Neural crest cell (in vitro differentiated cells): ENCODE results near the gene COX10. TPM values are rescaled to one million over a fixed set of nuclear protein-coding genes. Genes with fewer than 3 reads are reported as not detected.
"Not testable (repeated sequence)": the region's sequence is repeated elsewhere in the genome, so short reads cannot be mapped to it uniquely, and the experiment has no call there.

Experiments used
- DNase-seq: peaks from one replicate; pipeline ENCODE4 v3.0.0; 2021; ENCODE audit warnings: low read depth, mixed read lengths, low spot score
- H3K27ac Mint-ChIP-seq: one replicate; pipeline ENCODE4 v1.8.0; 2021; ENCODE audit warnings: mild to moderate bottlenecking, mixed read lengths; ENCODE audit not compliant: unreplicated experiment
- H3K27me3 Mint-ChIP-seq: 2 replicates; pipeline ENCODE4 v1.8.0; 2021; ENCODE audit warnings: low read depth, mild to moderate bottlenecking, mixed read lengths
- H3K36me3 Mint-ChIP-seq: 2 replicates; pipeline ENCODE4 v1.8.0; 2021; ENCODE audit warnings: low read depth, mild to moderate bottlenecking, mixed read lengths
- H3K4me1 Mint-ChIP-seq: 2 replicates; pipeline ENCODE4 v1.8.0; 2021; ENCODE audit warnings: mixed read lengths
- H3K4me3 Mint-ChIP-seq: one replicate; pipeline ENCODE4 v1.8.0; 2021; ENCODE audit warnings: mild to moderate bottlenecking, mixed read lengths
- H3K9me3 Mint-ChIP-seq: 2 replicates; pipeline ENCODE4 v1.8.0; 2021; ENCODE audit warnings: mixed read lengths
- total RNA-seq: library from RNA; stranded (reverse); gene quantifications from 2 replicates; pipeline ENCODE4 v1.2.1, GENCODE V29; 2021
- TF ChIP-seq, protein P1 (sequence below): fragments of 200-600 bp; sonication (generic); conservative IDR thresholded peaks from 2 replicates; pipeline ENCODE4 v1.5.0; 2021; ENCODE audit warnings: antibody characterized with exemption, mild to moderate bottlenecking

The COX10 gene
- total RNA-seq, 1 donor from 2014 or later = 19.3 TPM

DNA sequence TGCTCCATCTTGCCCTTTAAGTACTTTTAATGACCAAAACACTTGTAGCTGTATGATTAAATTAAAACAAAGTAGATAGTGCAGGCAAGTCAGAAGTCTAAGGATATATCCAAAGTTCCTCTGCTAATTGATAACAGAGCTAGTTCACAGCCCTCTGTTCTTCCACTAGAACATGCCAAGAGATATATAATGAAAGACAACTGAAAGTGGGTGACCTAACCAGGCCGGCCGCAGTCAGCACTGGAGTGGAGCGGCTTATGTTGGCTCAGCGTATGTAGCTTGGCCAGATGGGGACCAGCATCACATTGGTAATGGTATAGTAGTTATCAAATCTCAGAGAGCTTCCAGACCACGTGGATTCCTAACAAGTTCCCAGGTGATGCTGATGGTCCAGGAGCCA is 115.2 kb downstream of the COX10 start:
- DNase-seq, H3K27me3 Mint-ChIP-seq, H3K4me1 Mint-ChIP-seq, H3K4me3 Mint-ChIP-seq, H3K9me3 Mint-ChIP-seq, H3K36me3 Mint-ChIP-seq, H3K27ac Mint-ChIP-seq: not testable (repeated sequence)

DNA sequence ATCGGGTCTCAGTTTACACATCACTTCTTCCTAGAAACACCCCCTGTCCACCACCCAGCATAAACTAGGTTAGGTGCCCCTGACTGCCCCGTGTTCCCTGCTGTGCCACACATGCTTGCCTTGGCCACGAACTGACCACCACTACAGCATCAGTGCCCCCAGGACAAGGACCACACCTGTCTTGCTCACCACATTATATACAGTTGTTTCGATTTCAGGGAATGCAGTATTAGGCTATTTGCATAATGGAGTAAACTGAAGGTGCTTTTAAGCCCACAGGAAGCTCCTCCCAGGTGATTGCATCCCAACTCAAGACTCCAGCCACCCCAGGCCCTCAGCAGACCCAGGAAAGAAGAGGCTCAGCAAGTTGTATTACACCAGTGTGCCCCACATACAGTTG is 117.1 kb downstream of the COX10 start:
- H3K27ac Mint-ChIP-seq, H3K9me3 Mint-ChIP-seq, H3K4me1 Mint-ChIP-seq, H3K4me3 Mint-ChIP-seq, H3K36me3 Mint-ChIP-seq, H3K27me3 Mint-ChIP-seq, DNase-seq: not testable (repeated sequence)

DNA sequence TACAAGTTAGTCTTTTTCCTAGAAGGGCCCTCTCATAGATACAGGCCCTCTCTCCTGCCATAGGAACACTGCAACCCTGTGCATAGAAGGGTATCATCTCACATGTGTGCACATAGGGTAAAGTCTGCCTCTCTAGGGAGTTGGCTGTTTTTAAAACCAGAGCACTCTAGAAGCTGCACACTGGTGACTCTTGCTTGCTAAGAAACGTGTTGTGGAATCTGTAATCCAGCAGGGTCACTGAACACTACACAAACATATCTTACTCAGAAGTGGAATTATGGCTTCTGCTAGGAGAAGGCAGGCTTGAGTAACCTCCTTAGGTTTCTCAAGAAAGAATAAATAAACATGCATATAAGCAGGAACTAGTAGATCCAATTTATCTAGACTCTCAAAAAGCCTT is 121.5 kb downstream of the COX10 start:
- H3K36me3 Mint-ChIP-seq, H3K9me3 Mint-ChIP-seq, H3K27me3 Mint-ChIP-seq, H3K4me3 Mint-ChIP-seq, DNase-seq, H3K27ac Mint-ChIP-seq, H3K4me1 Mint-ChIP-seq: not testable (repeated sequence)

DNA sequence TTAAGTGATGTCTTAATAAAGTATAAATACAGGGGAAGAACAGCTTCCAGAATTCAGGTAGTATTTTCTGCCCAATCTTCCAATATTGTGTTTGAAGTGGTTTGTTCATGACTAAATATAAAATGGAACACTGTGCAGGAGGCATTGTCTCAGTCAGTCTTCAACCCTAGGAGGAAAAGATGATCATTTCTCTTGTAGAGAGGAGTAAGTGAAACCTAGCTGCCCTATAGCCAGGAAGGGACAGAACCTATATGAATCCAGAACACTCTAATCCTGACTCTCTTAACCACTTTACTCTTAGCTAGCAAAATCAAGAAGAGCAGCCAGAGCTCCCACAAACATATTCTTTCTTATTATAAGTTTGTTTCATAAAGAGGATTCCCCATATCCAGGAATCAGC is 122.2 kb downstream of the COX10 start:
- H3K36me3 Mint-ChIP-seq, H3K9me3 Mint-ChIP-seq, H3K27me3 Mint-ChIP-seq, H3K27ac Mint-ChIP-seq, H3K4me3 Mint-ChIP-seq, H3K4me1 Mint-ChIP-seq, DNase-seq: not testable (repeated sequence)

DNA sequence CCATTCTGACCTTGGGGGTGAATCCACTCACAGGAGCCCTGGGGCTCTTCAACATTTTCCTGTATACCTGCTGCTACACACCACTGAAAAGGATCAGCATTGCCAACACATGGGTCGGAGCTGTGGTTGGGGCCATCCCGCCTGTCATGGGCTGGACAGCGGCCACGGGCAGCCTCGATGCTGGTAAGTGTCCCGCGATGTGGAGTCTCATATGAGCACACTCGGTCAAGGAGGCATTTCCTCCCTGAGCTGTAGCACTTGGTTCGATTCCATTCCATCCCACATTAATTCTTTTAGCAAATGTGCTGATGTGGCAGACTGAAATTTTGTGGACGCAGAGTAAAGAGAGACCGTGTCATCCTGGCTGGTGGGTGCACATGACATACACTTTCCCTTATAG is 122.7 kb downstream of the COX10 start:
- H3K4me1 Mint-ChIP-seq, H3K4me3 Mint-ChIP-seq, H3K36me3 Mint-ChIP-seq, DNase-seq, H3K27me3 Mint-ChIP-seq, H3K9me3 Mint-ChIP-seq, H3K27ac Mint-ChIP-seq: not testable (repeated sequence)

DNA sequence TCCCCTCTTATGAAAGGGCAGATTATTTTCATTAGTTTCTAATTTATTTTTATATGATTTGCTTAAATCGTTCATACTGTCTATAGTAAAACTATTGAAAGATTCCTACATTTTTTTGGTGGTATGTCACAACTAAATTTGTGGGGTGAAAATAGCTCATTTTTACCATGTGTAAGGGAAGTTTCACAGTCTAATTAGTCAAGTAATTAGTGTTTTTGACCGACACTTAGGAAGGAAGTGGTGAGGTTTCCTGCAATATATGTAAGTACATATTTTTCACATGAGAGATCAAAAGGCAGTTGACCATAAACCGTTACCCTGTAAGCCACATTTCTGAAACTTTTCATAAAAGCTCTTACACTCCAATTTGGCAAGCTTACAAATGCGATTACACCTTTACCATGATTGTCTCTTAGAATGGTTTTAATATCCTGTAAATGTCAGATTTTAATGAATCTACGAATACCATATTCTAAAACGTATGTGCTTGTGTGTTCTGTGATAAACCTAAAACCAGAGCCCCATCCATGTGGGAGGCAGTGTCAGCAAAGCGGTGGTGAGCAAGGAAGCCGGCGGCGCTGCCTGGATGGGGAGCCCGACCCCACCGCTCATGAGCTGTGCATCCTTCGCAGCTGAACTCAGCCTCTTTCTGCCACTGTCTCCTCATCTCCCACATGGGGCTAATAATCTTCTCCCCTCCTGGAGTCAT is 123.5 kb downstream of the COX10 start:
- H3K9me3 Mint-ChIP-seq, H3K27ac Mint-ChIP-seq, DNase-seq, H3K4me3 Mint-ChIP-seq, H3K27me3 Mint-ChIP-seq, H3K4me1 Mint-ChIP-seq, H3K36me3 Mint-ChIP-seq: not testable (repeated sequence)

DNA sequence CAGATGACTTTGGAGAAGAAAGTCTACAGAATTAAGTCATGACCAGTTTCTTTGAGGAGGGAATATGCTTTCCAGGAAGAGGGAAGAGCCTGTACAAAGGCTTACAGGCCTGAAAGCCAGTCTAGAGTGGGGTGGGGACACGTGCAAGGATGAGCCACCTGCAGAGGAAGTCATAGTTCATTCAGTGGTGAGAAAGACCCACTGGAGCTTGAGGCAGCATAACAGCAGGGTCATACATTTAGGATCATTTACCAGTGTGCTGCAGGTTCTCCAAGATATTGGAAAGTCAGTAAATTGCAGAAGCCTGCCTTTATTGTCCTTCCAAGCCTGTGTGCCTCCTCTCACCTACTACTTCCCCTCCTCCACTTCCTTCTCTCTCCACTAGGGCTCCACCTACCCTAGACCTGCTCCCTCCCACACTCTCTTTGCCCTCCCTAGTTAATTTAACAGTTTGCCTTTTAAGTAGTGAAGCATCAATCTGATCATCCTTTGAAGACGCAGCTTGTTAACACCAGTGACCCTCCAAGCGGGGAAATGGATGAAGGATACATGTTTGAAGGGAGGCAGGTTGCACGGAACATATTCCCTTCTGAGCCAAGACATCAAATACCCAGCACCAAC is 127.2 kb downstream of the COX10 start:
- no peaks in the 10 kb centered on the region for H3K9me3 Mint-ChIP-seq
- H3K36me3 Mint-ChIP-seq = peaks cover 15% of the 10 kb centered on the region
- no peak overlapping the region for H3K4me3 Mint-ChIP-seq
- H3K4me1 Mint-ChIP-seq = peaks cover 19% of the 10 kb centered on the region
- DNase-seq = no peak
- H3K27me3 Mint-ChIP-seq = no peaks in the 10 kb centered on the region
- H3K27ac Mint-ChIP-seq = no peak overlapping the region
- TF ChIP-seq, protein P1, sequence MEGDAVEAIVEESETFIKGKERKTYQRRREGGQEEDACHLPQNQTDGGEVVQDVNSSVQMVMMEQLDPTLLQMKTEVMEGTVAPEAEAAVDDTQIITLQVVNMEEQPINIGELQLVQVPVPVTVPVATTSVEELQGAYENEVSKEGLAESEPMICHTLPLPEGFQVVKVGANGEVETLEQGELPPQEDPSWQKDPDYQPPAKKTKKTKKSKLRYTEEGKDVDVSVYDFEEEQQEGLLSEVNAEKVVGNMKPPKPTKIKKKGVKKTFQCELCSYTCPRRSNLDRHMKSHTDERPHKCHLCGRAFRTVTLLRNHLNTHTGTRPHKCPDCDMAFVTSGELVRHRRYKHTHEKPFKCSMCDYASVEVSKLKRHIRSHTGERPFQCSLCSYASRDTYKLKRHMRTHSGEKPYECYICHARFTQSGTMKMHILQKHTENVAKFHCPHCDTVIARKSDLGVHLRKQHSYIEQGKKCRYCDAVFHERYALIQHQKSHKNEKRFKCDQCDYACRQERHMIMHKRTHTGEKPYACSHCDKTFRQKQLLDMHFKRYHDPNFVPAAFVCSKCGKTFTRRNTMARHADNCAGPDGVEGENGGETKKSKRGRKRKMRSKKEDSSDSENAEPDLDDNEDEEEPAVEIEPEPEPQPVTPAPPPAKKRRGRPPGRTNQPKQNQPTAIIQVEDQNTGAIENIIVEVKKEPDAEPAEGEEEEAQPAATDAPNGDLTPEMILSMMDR = peak; percentile 44

DNA sequence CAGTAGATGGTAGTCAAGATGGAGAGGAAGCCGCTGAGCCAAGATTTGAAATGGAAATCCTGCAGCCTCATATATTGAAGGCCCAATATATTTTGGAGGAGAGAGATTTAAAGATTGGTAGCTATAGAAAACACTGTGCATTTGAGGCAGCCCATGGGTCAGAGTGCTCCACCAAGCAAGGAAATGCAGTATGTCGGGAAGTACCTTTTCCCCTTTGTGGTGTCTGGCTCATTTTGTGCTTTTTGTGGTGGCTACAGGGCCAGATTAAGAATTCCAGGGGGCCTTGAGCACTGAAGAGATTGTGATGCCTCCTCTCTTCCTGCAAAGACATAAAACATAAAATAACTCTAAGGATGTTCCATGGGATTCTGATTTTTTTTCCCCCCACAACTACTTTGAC is 127.8 kb downstream of the COX10 start:
- H3K36me3 Mint-ChIP-seq = peaks cover 15% of the 10 kb centered on the region
- no peak overlapping the region for H3K27ac Mint-ChIP-seq
- DNase-seq = no peak
- H3K4me3 Mint-ChIP-seq = no peak overlapping the region
- H3K27me3 Mint-ChIP-seq = no peaks in the 10 kb centered on the region
- peaks cover 24% of the 10 kb centered on the region for H3K4me1 Mint-ChIP-seq
- no peaks in the 10 kb centered on the region for H3K9me3 Mint-ChIP-seq
- TF ChIP-seq, protein P1 = no peak
